ENCODE data around the gene KLHL8.

KLHL8 gene

GRCh38 chr4:87130985-87131703, 89.3 kb downstream of the KLHL8 start:
- no peak for DNase-seq (ENCODE audit: low read depth, low spot score)
- H3K36me3 ChIP-seq (ENCODE audit: insufficient read depth, low read length), result peaks cover 87% of the 10 kb centered on the region
- H3K27ac ChIP-seq, result no peak overlapping the region
- H3K9me3 ChIP-seq (ENCODE audit: low read depth, low read length), result no peaks in the 10 kb centered on the region
- no peak overlapping the region for H3K9ac ChIP-seq (ENCODE audit: insufficient read length)
- TF ChIP-seq POLR2AphosphoS5 (IDR thresholded peaks at IDR 0.05; ENCODE audit: borderline replicate concordance, low read depth, low read length) (no peak), FOXP2 (optimal IDR thresholded peaks at IDR 0.05; ENCODE audit: control extremely low read depth, extremely low read length, insufficient read depth) (no peak), EZH2 (IDR thresholded peaks at IDR 0.05) (no peak)
- no peak overlapping the region for H3K4me3 ChIP-seq

- Histone ChIP-seq H3K36me3 (ENCODE audit: insufficient read depth, low read length) (peaks cover 87% of the 10 kb centered on the region), H3K9ac (ENCODE audit: insufficient read length) (no peak overlapping the region), H3K9me3 (ENCODE audit: low read depth, low read length) (no peaks in the 10 kb centered on the region), H3K4me3 (no peak overlapping the region), H3K27ac (no peak overlapping the region)
- DNase-seq (ENCODE audit: low read depth, low spot score), result no peak
- TF ChIP-seq EZH2 (IDR thresholded peaks at IDR 0.05) (no peak), POLR2AphosphoS5 (IDR thresholded peaks at IDR 0.05; ENCODE audit: borderline replicate concordance, low read depth, low read length) (no peak), FOXP2 (optimal IDR thresholded peaks at IDR 0.05; ENCODE audit: control extremely low read depth, extremely low read length, insufficient read depth) (no peak)
Measured at GRCh38 chr4:87129681-87130080, 90.7 kb downstream of the KLHL8 start.

- TF ChIP-seq FOXP2 (optimal IDR thresholded peaks at IDR 0.05; ENCODE audit: control extremely low read depth, extremely low read length, insufficient read depth) (no peak), POLR2AphosphoS5 (IDR thresholded peaks at IDR 0.05; ENCODE audit: borderline replicate concordance, low read depth, low read length) (no peak), EZH2 (IDR thresholded peaks at IDR 0.05) (no peak)
- Histone ChIP-seq H3K36me3 (ENCODE audit: insufficient read depth, low read length) (peaks cover 79% of the 10 kb centered on the region), H3K27ac (no peak overlapping the region), H3K4me3 (no peak overlapping the region), H3K9me3 (ENCODE audit: low read depth, low read length) (no peaks in the 10 kb centered on the region), H3K9ac (ENCODE audit: insufficient read length) (no peak overlapping the region)
- no peak for DNase-seq (ENCODE audit: low read depth, low spot score)
Measured at GRCh38 chr4:87128006-87128705, 92.3 kb downstream of the KLHL8 start.

- TF ChIP-seq FOXP2 (optimal IDR thresholded peaks at IDR 0.05; ENCODE audit: control extremely low read depth, extremely low read length, insufficient read depth), result no peak
- TF ChIP-seq EZH2 (IDR thresholded peaks at IDR 0.05), result no peak
- H3K36me3 ChIP-seq (ENCODE audit: insufficient read depth, low read length), result peaks cover 58% of the 10 kb centered on the region
- H3K4me3 ChIP-seq, result no peak overlapping the region
Measured at GRCh38 chr4:87126056-87126455, 94.4 kb downstream of the KLHL8 start.

GRCh38 chr4:87122252-87122651, 98.2 kb downstream of the KLHL8 start:
- H3K9ac ChIP-seq (ENCODE audit: insufficient read length), result no peak overlapping the region
- H3K27ac ChIP-seq, result peak overlapping the region; percentile 33
- TF ChIP-seq FOXP2 (optimal IDR thresholded peaks at IDR 0.05; ENCODE audit: control extremely low read depth, extremely low read length, insufficient read depth) (no peak), EZH2 (IDR thresholded peaks at IDR 0.05) (no peak), POLR2AphosphoS5 (IDR thresholded peaks at IDR 0.05; ENCODE audit: borderline replicate concordance, low read depth, low read length) (no peak)
- no peaks in the 10 kb centered on the region for H3K9me3 ChIP-seq (ENCODE audit: low read depth, low read length)
- peak; percentile 22 for DNase-seq (ENCODE audit: low read depth, low spot score)
- H3K36me3 ChIP-seq (ENCODE audit: insufficient read depth, low read length), result peaks cover 39% of the 10 kb centered on the region
- no peak overlapping the region for H3K4me3 ChIP-seq

More at GRCh38 chr4:87126056-87126455, 94.4 kb downstream of the KLHL8 start:
- Histone ChIP-seq H3K9me3 (ENCODE audit: low read depth, low read length) (no peaks in the 10 kb centered on the region), H3K27ac (no peak overlapping the region), H3K9ac (ENCODE audit: insufficient read length) (no peak overlapping the region)
- no peak for DNase-seq (ENCODE audit: low read depth, low spot score)

GRCh38 chr4:87121341-87122065, 98.9 kb downstream of the KLHL8 start:
- Histone ChIP-seq H3K9me3 (ENCODE audit: low read depth, low read length) (no peaks in the 10 kb centered on the region), H3K27ac (peak overlapping the region; percentile 33), H3K9ac (ENCODE audit: insufficient read length) (no peak overlapping the region), H3K36me3 (ENCODE audit: insufficient read depth, low read length) (peaks cover 38% of the 10 kb centered on the region), H3K4me3 (no peak overlapping the region)
- no peak for DNase-seq (ENCODE audit: low read depth, low spot score)
- no peak for TF ChIP-seq EZH2 (IDR thresholded peaks at IDR 0.05)
- TF ChIP-seq FOXP2 (optimal IDR thresholded peaks at IDR 0.05; ENCODE audit: control extremely low read depth, extremely low read length, insufficient read depth), result no peak
- no peak for TF ChIP-seq POLR2AphosphoS5 (IDR thresholded peaks at IDR 0.05; ENCODE audit: borderline replicate concordance, low read depth, low read length)

GRCh38 chr4:87120411-87121162, 99.8 kb downstream of the KLHL8 start:
- Histone ChIP-seq H3K9me3 (ENCODE audit: low read depth, low read length) (no peaks in the 10 kb centered on the region), H3K4me3 (no peak overlapping the region), H3K27ac (no peak overlapping the region), H3K9ac (ENCODE audit: insufficient read length) (no peak overlapping the region), H3K36me3 (ENCODE audit: insufficient read depth, low read length) (peaks cover 38% of the 10 kb centered on the region)
- TF ChIP-seq POLR2AphosphoS5 (IDR thresholded peaks at IDR 0.05; ENCODE audit: borderline replicate concordance, low read depth, low read length) (no peak), FOXP2 (optimal IDR thresholded peaks at IDR 0.05; ENCODE audit: control extremely low read depth, extremely low read length, insufficient read depth) (no peak), EZH2 (IDR thresholded peaks at IDR 0.05) (no peak)
- DNase-seq (ENCODE audit: low read depth, low spot score), result no peak
